Measurements from ENCODE around the gene TOPAZ1.

Gene TOPAZ1

DNA sequence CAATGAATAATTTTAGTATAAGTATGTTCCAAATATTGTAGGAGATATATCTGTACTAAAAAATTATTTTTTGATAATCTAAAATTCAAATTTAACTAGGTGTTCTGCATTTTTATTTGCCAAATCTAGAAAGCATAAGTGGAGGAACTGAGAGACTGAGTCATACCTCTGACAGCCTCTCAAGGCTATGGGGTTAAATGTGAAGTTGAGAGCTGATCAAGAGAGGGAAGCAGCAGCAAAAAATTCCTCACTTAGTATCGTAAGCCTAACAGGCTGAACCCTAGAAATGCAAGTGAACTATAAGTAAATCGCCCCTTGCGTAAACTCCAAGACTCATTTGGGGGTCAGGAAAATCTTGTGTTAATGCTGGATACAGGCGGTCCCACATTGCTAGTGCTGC lies 12.8 kb upstream of the TOPAZ1 start:
- Histone ChIP-seq H3K9ac (ENCODE audit: low read length) (no peak overlapping the region), H3K27ac (ENCODE audit: low read length, poor library complexity, severe bottlenecking) (no peak overlapping the region), H3K36me3 (ENCODE audit: control insufficient read depth in 1 of 2, insufficient read depth in 2 of 2, low read depth in 1 of 2, low read length in 2 of 2) (no peaks in the 10 kb centered on the region), H2BK15ac (ENCODE audit: low read depth, poor library complexity, severe bottlenecking) (no peak overlapping the region), H3K4me1 (ENCODE audit: control insufficient read depth, insufficient read depth, low read depth, low read length) (no peaks in the 10 kb centered on the region), H2BK5ac (ENCODE audit: low read depth, low read length, poor library complexity, severe bottlenecking) (no peak overlapping the region), H2BK120ac (ENCODE audit: low read depth, low read length) (no peak overlapping the region), H4K8ac (ENCODE audit: low read length) (no peak overlapping the region), H3K4ac (ENCODE audit: low read depth in 1 of 2, low read length in 2 of 2) (no peak overlapping the region), H3K18ac (ENCODE audit: low read depth in 1 of 2, low read length in 2 of 2) (no peak overlapping the region), H3K4me3 (ENCODE audit: insufficient read depth in 1 of 2, low read depth in 1 of 2, low read length in 2 of 2) (no peak overlapping the region), H3K27me3 (ENCODE audit: control insufficient read depth in 1 of 2, insufficient read depth in 1 of 2, low read length in 2 of 2) (peaks cover 6 to 26% of the 10 kb centered on the region in 2 experiments), H3K4me2 (ENCODE audit: low read length, poor library complexity, severe bottlenecking) (no peak overlapping the region), H4K91ac (ENCODE audit: low read length) (no peak overlapping the region), H3K9me3 (ENCODE audit: control insufficient read depth, low read length) (no peaks in the 10 kb centered on the region), H2BK12ac (ENCODE audit: low read length in 2 of 2) (no peak overlapping the region), H3K79me1 (replicated peaks; ENCODE audit: low read length, poor library complexity, severe bottlenecking) (no peaks in the 10 kb centered on the region), H3K23ac (ENCODE audit: low read length in 2 of 2) (no peak overlapping the region), H2AFZ (ENCODE audit: low read depth, low read length) (no peak overlapping the region), H3K14ac (ENCODE audit: low read length in 2 of 2) (no peak overlapping the region), H2AK5ac (ENCODE audit: low read length, severe bottlenecking) (no peak overlapping the region)
- no peak for DNase-seq
- 90% methylated on average over 3 of the region's 4 CpGs for WGBS

DNA sequence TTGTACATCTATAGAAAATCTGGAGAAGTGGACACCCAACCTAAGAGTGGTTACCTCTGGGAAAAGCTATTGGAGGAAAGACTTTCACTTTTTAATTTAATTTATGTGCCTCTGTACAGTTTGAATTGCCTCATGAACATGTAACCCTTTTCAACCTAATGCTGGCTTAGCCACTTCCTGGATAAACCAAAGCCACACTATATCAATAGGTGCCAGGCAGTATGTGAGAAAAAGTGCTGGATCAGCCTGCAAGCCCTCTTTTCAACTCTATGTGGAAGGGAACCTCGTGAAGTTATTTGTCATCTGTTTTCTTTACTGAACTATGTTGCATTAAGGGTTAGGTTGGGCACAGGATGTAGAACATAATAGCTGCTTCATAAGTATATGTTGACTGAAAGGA lies 9.3 kb upstream of the TOPAZ1 start:
- Histone ChIP-seq H3K4me3 (ENCODE audit: insufficient read depth in 1 of 2, low read depth in 1 of 2, low read length in 2 of 2) (no peak overlapping the region), H2BK120ac (ENCODE audit: low read depth, low read length) (no peak overlapping the region), H4K8ac (ENCODE audit: low read length) (no peak overlapping the region), H3K14ac (ENCODE audit: low read length in 2 of 2) (no peak overlapping the region), H2BK12ac (ENCODE audit: low read length in 2 of 2) (no peak overlapping the region), H3K23ac (ENCODE audit: low read length in 2 of 2) (no peak overlapping the region), H2BK15ac (ENCODE audit: low read depth, poor library complexity, severe bottlenecking) (no peak overlapping the region), H3K27me3 (ENCODE audit: control insufficient read depth in 1 of 2, insufficient read depth in 1 of 2, low read length in 2 of 2) (peaks cover 0 to 4% of the 10 kb centered on the region in 2 experiments), H3K4me1 (ENCODE audit: control insufficient read depth, insufficient read depth, low read depth, low read length) (peaks cover 2% of the 10 kb centered on the region), H3K9ac (ENCODE audit: low read length) (no peak overlapping the region), H2AFZ (ENCODE audit: low read depth, low read length) (no peak overlapping the region), H3K27ac (ENCODE audit: low read length, poor library complexity, severe bottlenecking) (no peak overlapping the region), H4K91ac (ENCODE audit: low read length) (no peak overlapping the region), H3K36me3 (ENCODE audit: control insufficient read depth in 1 of 2, insufficient read depth in 2 of 2, low read depth in 1 of 2, low read length in 2 of 2) (no peaks in the 10 kb centered on the region), H3K4me2 (ENCODE audit: low read length, poor library complexity, severe bottlenecking) (no peak overlapping the region), H2AK5ac (ENCODE audit: low read length, severe bottlenecking) (no peak overlapping the region), H3K18ac (ENCODE audit: low read depth in 1 of 2, low read length in 2 of 2) (no peak overlapping the region), H2BK5ac (ENCODE audit: low read depth, low read length, poor library complexity, severe bottlenecking) (no peak overlapping the region), H3K9me3 (ENCODE audit: control insufficient read depth, low read length) (no peaks in the 10 kb centered on the region), H3K4ac (ENCODE audit: low read depth in 1 of 2, low read length in 2 of 2) (no peak overlapping the region), H3K79me1 (replicated peaks; ENCODE audit: low read length, poor library complexity, severe bottlenecking) (no peaks in the 10 kb centered on the region)
- 80% methylated on average over 1 of the region's 1 CpG for WGBS
- no peak for DNase-seq

DNA sequence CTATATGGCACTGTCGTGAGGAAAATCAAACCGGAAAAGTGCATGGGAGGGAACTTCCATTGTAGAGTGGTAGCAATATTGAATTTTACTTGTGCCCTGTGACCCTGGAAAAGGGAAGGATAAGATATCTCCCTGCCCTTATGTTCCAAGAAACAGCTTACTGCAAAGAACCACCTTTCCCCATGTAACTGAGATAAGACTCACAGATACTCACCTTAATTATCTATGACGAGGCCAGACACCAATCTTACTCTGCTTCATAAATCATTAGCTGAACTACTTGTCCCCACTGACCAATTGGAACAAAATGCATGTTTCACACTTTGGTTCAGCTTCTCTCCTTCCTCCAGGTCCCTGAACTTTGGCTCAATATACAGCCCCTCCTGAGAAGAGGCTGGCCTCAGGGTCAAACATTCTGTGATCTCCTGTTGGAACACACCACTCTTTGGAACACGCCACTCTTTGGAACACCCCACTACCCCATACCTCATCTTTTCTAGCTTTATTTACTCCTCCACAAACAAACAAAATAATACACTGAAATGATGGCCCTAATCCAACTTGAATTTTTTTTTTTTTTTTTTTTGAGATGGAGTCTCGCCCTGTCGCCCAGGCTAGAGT lies 6.9 kb upstream of the TOPAZ1 start:
- no peak overlapping the region for H3K27ac ChIP-seq (ENCODE audit: low read length, poor library complexity, severe bottlenecking)
- H3K4me3 ChIP-seq (ENCODE audit: insufficient read depth in 1 of 2, low read depth in 1 of 2, low read length in 2 of 2) = no peak overlapping the region
- H3K27me3 ChIP-seq (ENCODE audit: control insufficient read depth in 1 of 2, insufficient read depth in 1 of 2, low read length in 2 of 2) = peaks cover 0 to 10% of the 10 kb centered on the region in 2 experiments
- no peaks in the 10 kb centered on the region for H3K9me3 ChIP-seq (ENCODE audit: control insufficient read depth, low read length)
- no peak overlapping the region for H3K4ac ChIP-seq (ENCODE audit: low read depth in 1 of 2, low read length in 2 of 2)
- H4K91ac ChIP-seq (ENCODE audit: low read length) = no peak overlapping the region
- no peaks in the 10 kb centered on the region for H3K36me3 ChIP-seq (ENCODE audit: control insufficient read depth in 1 of 2, insufficient read depth in 2 of 2, low read depth in 1 of 2, low read length in 2 of 2)
- no peak overlapping the region for H4K8ac ChIP-seq (ENCODE audit: low read length)
- H2BK120ac ChIP-seq (ENCODE audit: low read depth, low read length) = no peak overlapping the region
- H2BK15ac ChIP-seq (ENCODE audit: low read depth, poor library complexity, severe bottlenecking) = no peak overlapping the region
- H2AK5ac ChIP-seq (ENCODE audit: low read length, severe bottlenecking) = no peak overlapping the region
- WGBS = 93% methylated on average over 4 of the region's 6 CpGs
- no peak overlapping the region for H3K14ac ChIP-seq (ENCODE audit: low read length in 2 of 2)
- no peak overlapping the region for H3K4me2 ChIP-seq (ENCODE audit: low read length, poor library complexity, severe bottlenecking)
- no peak overlapping the region for H3K23ac ChIP-seq (ENCODE audit: low read length in 2 of 2)
- no peak overlapping the region for H2BK5ac ChIP-seq (ENCODE audit: low read depth, low read length, poor library complexity, severe bottlenecking)
- H3K79me1 ChIP-seq (replicated peaks; ENCODE audit: low read length, poor library complexity, severe bottlenecking) = no peaks in the 10 kb centered on the region
- H3K9ac ChIP-seq (ENCODE audit: low read length) = no peak overlapping the region
- DNase-seq = no peak
- H2BK12ac ChIP-seq (ENCODE audit: low read length in 2 of 2) = no peak overlapping the region
- no peak overlapping the region for H2AFZ ChIP-seq (ENCODE audit: low read depth, low read length)
- H3K18ac ChIP-seq (ENCODE audit: low read depth in 1 of 2, low read length in 2 of 2) = no peak overlapping the region
- peaks cover 4% of the 10 kb centered on the region for H3K4me1 ChIP-seq (ENCODE audit: control insufficient read depth, insufficient read depth, low read depth, low read length)

DNA sequence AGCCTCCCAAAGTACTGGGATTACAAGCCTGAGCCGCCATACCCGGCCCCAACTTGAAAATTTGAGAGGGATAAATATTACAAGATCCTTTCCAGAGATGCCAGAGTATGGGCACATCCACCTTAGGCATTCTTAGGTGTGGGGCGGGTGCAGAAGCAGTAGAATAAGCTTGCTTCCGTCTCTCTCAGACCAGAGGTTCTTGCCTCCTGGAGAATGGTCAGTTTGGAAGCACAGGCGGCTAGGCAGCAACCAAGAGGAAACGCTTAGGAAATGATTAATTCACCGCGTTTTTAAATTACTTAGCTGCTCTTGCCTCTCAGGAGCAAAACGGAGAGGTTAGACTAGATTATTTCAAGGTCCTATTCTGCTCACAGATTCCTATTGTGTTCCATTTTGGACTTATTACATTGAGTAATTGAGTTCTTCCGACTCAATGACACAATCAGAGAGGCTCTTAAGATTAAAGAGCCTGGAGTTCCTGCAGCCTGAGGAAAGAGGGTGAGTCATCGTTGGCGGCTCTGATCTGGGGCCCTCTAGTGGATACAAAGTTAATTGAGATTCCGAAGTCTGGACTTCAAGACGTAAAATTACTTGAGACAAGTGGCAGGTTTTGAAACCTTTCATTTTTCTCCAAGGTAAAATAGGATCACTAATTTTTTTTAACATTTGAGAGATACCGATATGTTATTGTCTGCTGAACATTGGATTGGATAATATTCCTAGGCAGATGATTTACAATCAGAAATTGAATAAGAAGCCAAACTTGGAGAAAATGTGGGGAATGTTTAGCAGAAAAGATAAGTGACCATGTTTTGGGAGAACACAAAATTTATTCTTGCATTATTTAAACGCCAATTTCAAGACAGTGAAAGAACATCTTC lies 5.8 kb upstream of the TOPAZ1 start:
- Histone ChIP-seq H4K91ac (ENCODE audit: low read length) (peak overlapping the region; percentile 23), H2BK120ac (ENCODE audit: low read depth, low read length) (no peak overlapping the region), H3K4me1 (ENCODE audit: control insufficient read depth, insufficient read depth, low read depth, low read length) (peaks cover 4% of the 10 kb centered on the region), H3K4me2 (ENCODE audit: low read length, poor library complexity, severe bottlenecking) (peak overlapping the region; percentile 23), H2AFZ (ENCODE audit: low read depth, low read length) (no peak overlapping the region), H3K79me1 (replicated peaks; ENCODE audit: low read length, poor library complexity, severe bottlenecking) (no peaks in the 10 kb centered on the region), H3K4ac (ENCODE audit: low read depth in 1 of 2, low read length in 2 of 2) (no peak overlapping the region), H2BK5ac (ENCODE audit: low read depth, low read length, poor library complexity, severe bottlenecking) (no peak overlapping the region), H3K27me3 (ENCODE audit: control insufficient read depth in 1 of 2, insufficient read depth in 1 of 2, low read length in 2 of 2) (peaks cover 0 to 10% of the 10 kb centered on the region in 2 experiments), H3K14ac (ENCODE audit: low read length in 2 of 2) (no peak overlapping the region), H3K9ac (ENCODE audit: low read length) (no peak overlapping the region), H3K18ac (ENCODE audit: low read depth in 1 of 2, low read length in 2 of 2) (no peak overlapping the region), H2BK12ac (ENCODE audit: low read length in 2 of 2) (peak overlapping the region in 1 of 2 experiments; percentile 75), H3K27ac (ENCODE audit: low read length, poor library complexity, severe bottlenecking) (peak overlapping the region; percentile 61), H3K23ac (ENCODE audit: low read length in 2 of 2) (no peak overlapping the region), H2BK15ac (ENCODE audit: low read depth, poor library complexity, severe bottlenecking) (peak overlapping the region; percentile 23), H3K9me3 (ENCODE audit: control insufficient read depth, low read length) (no peaks in the 10 kb centered on the region), H3K4me3 (ENCODE audit: insufficient read depth in 1 of 2, low read depth in 1 of 2, low read length in 2 of 2) (no peak overlapping the region), H4K8ac (ENCODE audit: low read length) (peak overlapping the region; percentile 60), H3K36me3 (ENCODE audit: control insufficient read depth in 1 of 2, insufficient read depth in 2 of 2, low read depth in 1 of 2, low read length in 2 of 2) (no peaks in the 10 kb centered on the region), H2AK5ac (ENCODE audit: low read length, severe bottlenecking) (no peak overlapping the region)
- WGBS = 36% methylated on average over 14 of the region's 16 CpGs
- DNase-seq = peak; percentile 93
